Muscle of back (tissue), 11 donors: Measurements from ENCODE around the gene LMCD1. TPM values are rescaled to one million over a fixed set of nuclear protein-coding genes. Genes with fewer than 3 reads are reported as not detected.

Source experiments
- DNase-seq, 3 donors: peaks; one replicate each; pipeline versions ENCODE4 v3.0.0 to v3.0.0-alpha.2; 2013
- polyA plus RNA-seq, 10 donors: library from polyadenylated mRNA; unstranded; fragments of 120-200 nt; gene quantifications; one replicate each; pipeline ENCODE4 v1.2.1, GENCODE V29; 2013; ENCODE audit not compliant: insufficient read length in 10 of 10

Gene LMCD1
- polyA plus RNA-seq, 10 donors, result 106 to 341 (median 192) TPM

GRCh38 chr3:8581373-8581772, 79.8 kb downstream of the LMCD1 start:
- no peak for DNase-seq

DNA sequence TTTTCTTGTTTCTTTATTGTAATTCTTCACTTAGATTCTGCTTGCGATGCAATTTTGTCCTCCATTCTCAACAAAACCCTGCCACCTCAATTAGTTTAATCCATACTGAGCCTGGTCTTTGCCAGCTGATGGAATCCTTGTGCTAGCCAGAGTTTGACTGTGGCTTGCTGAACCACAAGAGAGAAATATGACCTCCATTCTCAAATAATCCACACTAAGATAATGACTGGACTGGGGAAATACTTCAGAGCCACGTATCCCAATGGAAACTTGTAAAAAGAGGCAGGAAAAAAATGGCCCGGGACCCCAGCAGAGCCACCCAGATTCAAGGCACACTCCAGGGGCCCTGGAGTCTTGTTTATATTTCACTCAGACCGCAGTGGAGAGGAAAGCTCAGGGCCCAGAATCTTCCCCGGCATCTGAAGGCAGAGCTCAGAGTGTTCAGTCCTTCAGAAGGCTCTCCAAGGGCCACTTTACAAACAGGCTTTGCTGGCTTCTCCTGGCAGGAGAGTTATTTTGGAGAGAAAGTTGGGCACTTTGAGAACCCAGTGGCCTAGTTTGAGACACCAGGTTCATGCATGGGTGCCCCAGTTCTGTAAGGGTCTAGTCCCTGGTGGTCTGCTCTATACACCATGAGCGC, 80.3 kb downstream of the LMCD1 start:
- DNase-seq, result no peak

GRCh38 chr3:8584661-8585060, 83.0 kb downstream of the LMCD1 start:
- no peak for DNase-seq

DNA sequence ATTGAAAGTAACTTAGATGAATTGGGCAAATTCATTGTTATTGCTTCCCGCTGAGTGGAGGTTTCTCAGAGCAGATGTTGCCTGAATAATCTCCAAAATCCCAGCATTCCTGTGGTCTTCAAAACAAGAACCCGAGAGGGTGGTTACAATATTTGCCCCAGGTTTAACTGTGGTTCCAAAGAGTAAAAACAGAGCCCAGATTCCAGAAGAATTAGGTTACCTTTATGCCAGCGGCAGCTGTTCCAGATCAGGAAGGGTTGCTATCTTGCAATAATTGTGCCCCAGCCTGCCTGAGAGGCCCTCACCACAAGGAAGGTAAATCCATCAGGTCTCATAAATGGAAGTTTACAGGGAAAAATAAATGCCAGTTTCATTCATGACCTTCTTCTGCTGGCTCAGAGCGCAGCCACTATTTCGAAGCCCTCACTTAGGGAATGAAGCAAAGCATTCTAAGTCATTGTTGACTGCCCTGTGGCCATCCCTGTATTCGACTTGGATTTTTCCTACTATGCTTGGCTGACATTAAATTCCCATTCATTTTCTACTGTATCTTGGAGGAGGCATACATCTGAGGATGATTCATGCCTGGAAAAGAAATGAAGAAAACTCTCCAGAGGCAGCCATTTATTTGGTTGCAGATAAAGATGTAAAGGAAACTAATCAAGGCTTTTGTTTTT, 88.4 kb downstream of the LMCD1 start:
- DNase-seq, result peak in 1 of 3 donors; percentile 48

DNA sequence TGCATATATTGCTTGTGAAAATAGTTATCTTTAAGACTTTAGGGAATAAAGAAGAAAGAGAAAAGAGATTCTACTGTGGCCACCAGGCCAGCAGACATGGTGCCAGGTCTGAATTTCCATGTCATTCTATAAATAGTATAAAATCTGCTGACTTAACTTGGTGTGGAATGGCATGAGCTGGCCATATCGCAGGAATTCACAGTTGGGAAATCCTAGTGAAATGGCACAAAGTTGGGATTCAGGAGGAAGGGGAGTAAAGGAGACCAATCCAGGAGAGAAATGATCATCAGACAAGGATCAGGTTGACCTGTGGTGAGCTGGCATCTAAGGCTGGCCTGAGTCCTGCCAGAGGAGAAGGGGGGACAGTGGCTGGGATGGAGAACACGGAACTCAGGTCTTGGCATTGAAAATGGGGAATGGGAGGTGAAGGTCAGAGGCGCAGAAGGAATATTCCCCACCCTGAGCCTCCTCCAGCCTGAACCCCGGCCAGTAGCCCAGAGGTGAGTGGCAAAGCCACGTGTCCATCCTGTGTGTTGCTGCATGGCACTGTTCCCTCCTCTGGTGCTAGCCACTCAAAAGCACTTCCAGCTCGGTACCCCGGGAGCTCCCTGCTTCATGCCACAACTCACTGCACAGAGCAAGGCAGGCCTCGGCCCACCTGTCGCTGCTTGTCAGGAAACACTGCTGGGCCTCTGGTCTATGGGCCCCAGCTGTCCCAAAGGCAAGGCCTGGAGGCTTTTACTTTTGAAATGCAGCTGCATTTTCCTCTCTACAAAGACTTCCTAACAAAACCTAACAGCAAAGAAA, 91.6 kb downstream of the LMCD1 start:
- DNase-seq, result peak; percentile 77 to 84 (median 83)

- no peak for DNase-seq
These were observed 93.6 kb downstream of the LMCD1 start for GRCh38 chr3:8595252-8595651.

GRCh38 chr3:8595695-8596115, 94.1 kb downstream of the LMCD1 start:
- DNase-seq, result peak in 1 of 3 donors; percentile 72

- DNase-seq, result no peak
These were observed 94.9 kb downstream of the LMCD1 start for GRCh38 chr3:8596321-8597218.

GRCh38 chr3:8597219-8597853, 95.7 kb downstream of the LMCD1 start:
- no peak for DNase-seq

- DNase-seq, result peak in 2 of 3 donors; percentile 52 to 79
These were observed 97.5 kb downstream of the LMCD1 start for GRCh38 chr3:8599146-8599545.

DNA sequence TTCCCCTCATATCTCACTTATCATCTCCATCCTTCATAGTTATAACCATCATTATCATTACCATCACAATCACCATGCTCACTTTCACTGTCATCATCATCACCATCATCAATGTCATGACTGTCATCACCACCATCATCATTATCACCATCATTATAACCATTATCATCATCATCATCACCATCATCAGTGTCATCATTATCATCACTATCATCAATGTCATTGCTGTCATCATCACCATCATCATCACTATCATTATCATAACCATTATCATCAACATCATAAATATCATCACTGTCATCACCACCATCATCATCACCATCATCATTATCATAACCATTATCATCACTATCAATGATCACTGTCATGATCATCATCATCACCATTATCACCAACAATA, 98.8 kb downstream of the LMCD1 start:
- DNase-seq, result no peak

DNA sequence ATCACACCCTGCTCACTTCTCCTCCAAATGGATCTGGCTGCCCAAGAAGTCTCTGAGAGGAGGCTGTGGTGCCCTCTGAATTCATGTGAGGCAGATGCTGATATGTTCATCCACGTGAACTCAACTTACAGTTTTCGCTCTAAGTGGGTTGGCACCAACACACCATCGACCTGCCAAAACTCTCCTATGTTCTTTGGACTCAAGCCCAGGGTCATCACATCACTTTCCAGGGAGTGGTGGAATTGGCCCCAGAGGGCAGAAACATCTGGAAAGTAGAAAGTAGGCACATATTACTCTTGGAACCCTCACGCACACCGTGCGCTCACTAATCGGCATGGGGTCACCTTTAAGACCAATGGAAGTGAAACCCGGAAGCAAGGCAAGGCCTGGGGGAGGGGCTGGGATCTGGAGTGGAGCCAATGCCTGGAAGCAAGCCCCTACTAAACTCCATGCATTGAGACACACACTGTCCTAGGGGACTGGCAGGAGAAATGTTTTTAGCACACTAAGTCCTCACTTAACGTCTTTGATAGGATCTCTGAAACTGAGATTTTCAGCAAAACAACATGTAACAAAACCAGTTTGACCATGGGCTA, 101.6 kb downstream of the LMCD1 start:
- DNase-seq, result peak in 1 of 3 donors; percentile 33

- DNase-seq, result no peak
These were observed 102.4 kb downstream of the LMCD1 start for GRCh38 chr3:8604006-8604405.

GRCh38 chr3:8604988-8605387, 103.4 kb downstream of the LMCD1 start:
- DNase-seq, result no peak

- peak in 1 of 3 donors; percentile 76 for DNase-seq
These were observed 105.1 kb downstream of the LMCD1 start for GRCh38 chr3:8606701-8607231.

DNA sequence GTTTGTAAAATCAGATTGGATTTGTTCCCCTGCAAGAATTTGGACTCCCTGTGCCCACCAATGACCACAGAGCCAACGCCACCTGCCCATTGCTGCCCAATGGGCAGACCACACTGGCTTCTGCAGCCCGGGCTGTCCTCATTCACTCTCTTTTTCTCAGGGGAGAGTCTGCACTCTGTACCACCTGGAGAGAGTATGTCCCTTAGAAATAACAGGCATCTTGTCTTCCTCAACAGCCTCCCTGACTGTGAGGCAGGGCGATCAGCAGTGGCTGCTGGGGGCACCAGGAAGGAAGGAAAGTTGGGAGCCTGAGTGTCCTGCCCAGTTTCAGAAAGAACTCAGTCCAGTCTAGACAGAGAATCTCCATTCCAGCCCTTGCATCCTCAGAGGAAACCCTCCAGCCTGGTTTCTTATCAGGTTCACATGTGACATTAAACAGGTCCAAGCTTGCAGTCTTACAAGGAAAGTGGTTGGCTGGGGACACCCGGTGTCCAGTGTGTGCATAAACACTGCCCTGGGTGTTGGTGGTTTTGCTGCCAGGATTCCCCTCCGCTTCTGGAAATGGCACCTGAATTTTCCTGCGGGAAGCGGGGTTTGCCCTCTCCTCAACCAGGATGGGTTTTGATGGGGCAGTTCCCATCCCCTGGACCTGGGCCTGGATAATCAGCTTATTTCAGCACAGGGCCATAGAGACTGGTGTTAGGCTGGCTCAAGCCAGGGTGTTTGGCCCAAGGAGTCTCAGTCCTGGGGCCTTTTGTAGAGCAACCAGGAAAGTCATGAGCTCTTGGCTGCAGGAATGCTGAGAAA, 105.8 kb downstream of the LMCD1 start:
- peak; percentile 71 to 86 (median 72) for DNase-seq

DNA sequence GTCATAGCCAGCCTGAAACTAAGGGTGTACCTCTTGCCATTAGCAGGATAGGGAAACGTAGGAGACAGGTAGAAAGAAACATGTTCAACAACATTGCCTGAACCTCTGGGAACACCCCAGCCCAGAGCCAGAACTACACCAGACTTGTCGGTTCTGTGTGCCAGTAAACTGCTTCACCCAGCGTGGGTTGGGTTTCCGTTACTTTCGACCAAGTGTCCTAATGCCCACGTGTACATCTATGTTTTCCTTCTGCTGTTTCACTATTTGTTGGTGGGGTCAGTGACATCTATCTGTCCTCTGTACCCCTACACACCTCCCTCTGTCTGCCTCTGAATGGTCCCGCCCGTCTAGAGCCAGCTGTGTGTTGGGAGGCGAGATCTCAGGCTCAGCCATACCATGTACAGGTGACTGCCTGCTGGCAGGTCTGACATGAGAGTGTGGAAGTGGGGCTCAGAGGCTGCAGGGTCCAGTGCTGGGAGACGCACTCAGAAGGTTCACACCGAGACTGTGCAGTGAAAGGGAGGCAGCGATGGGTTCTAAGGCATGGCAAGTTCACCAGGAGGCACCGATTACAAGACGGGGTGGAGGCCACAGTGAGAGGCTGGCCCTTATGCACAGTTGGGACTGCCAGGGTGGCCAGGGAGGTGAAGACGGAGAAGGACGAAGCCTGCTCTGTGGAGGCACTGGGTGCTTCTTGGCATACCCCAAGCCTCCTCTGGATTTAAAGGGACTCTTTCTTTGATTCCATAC, 106.6 kb downstream of the LMCD1 start:
- no peak for DNase-seq

DNA sequence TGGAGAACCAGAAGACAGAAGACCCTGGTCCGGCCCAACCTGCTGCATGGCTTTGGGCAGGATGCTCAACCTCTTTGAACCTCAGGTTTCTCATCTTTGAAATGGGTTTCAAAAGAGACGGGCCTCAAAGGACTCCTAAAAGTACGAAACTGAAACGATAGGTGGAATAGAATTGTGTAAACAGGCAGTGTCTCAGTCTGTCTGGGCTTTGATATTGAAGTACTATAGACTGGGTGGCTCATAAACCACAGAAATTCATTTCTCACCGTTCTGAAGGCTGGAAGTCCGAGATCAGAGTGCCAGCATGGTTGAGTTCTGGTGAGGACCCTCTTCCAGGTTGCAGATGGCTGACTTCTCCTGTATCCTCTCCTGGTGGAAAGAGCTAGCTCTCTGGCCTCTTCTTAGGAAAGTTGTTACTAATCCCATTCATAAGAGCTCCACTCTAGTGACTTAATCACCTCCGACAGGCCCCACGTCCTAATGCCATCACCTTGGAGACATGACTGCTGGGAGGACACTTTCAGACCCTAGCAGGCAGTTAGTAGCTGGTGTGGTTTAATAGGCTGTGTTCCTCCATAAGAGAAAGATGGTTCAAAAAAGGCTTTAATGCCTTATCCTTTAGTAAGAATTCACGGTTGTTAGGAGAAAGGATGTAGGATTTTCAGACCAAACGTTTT, 107.3 kb downstream of the LMCD1 start:
- no peak for DNase-seq
